ENCODE data around the gene ARHGEF10L.

ARHGEF10L gene

GRCh38 chr1:17572264-17572985, 32.9 kb downstream of the ARHGEF10L start:
- no peak for DNase-seq

- no peak for DNase-seq
Measured at GRCh38 chr1:17573518-17574041, 34.1 kb downstream of the ARHGEF10L start.

- no peak for DNase-seq
Measured at GRCh38 chr1:17574516-17574915, 35.0 kb downstream of the ARHGEF10L start.

GRCh38 chr1:17575797-17576518, 36.5 kb downstream of the ARHGEF10L start:
- DNase-seq, result no peak

GRCh38 chr1:17576519-17576853, 37.0 kb downstream of the ARHGEF10L start:
- no peak for DNase-seq

GRCh38 chr1:17577907-17578297, 38.4 kb downstream of the ARHGEF10L start:
- no peak for DNase-seq

- no peak for DNase-seq
Measured at GRCh38 chr1:17579951-17580939, 40.7 kb downstream of the ARHGEF10L start.

- no peak for DNase-seq
Measured at GRCh38 chr1:17581389-17582123, 42.1 kb downstream of the ARHGEF10L start.

GRCh38 chr1:17582124-17582774, 42.8 kb downstream of the ARHGEF10L start:
- no peak for DNase-seq

GRCh38 chr1:17584539-17584938, 45.0 kb downstream of the ARHGEF10L start:
- no peak for DNase-seq

GRCh38 chr1:17585266-17585987, 45.9 kb downstream of the ARHGEF10L start:
- no peak for DNase-seq

GRCh38 chr1:17586172-17586964, 46.9 kb downstream of the ARHGEF10L start:
- DNase-seq, result no peak

- DNase-seq, result no peak
Measured at GRCh38 chr1:17587693-17588047, 48.2 kb downstream of the ARHGEF10L start.

GRCh38 chr1:17588048-17588871, 48.8 kb downstream of the ARHGEF10L start:
- DNase-seq, result no peak

- DNase-seq, result no peak
Measured at GRCh38 chr1:17591814-17592430, 52.4 kb downstream of the ARHGEF10L start.

- no peak for DNase-seq
Measured at GRCh38 chr1:17594026-17594425, 54.5 kb downstream of the ARHGEF10L start.

GRCh38 chr1:17594690-17595601, 55.4 kb downstream of the ARHGEF10L start:
- DNase-seq, result no peak

GRCh38 chr1:17595602-17595925, 56.1 kb downstream of the ARHGEF10L start:
- no peak for DNase-seq

Data from activated CD8-positive, alpha-beta memory T cell treated with anti-CD3 and anti-CD28 coated beads, Interleukin-2, amount 50 U/mL, for 4 hours (primary cell).